ENCODE results near the gene KPNA6.

KPNA6 gene

GRCh38 chr1:32221581-32221979 is 113.7 kb downstream of the KPNA6 start:
- no peak for DNase-seq

- peak; percentile 69 for DNase-seq
These were observed 114.3 kb downstream of the KPNA6 start, which contains the start of the genes EIF3I and TMEM234 for GRCh38 chr1:32221980-32222755. EIF3I (plus strand) TSS chr1:32222407; CDS start chr1:32222442, 35 bp downstream. TMEM234 (minus strand) TSS chr1:32222353; CDS start chr1:32222322, 31 bp downstream.

- DNase-seq = no peak
These were observed 115.8 kb downstream of the KPNA6 start for GRCh38 chr1:32223683-32224082.

GRCh38 chr1:32224285-32224684 is 116.4 kb downstream of the KPNA6 start:
- no peak for DNase-seq

Data from NCI-H446 treated with DMSO at 0.1 percent for 48 hours (cell line).